H9 (cell line): ENCODE data around the gene YPEL1. TPM values are rescaled to one million over a fixed set of nuclear protein-coding genes. Genes with fewer than 3 reads are reported as not detected.
A peak's percentile ranks its signal among the peaks of the same experiment; 100 is the strongest.

Source experiments
- DNase-seq: peaks from one replicate; pipeline ENCODE4 v3.0.0-alpha.2; 2017
- H2AFZ ChIP-seq: one replicate; pipeline ENCODE4 v1.6.1; 2013; ENCODE audit warnings: mild to moderate bottlenecking, low read length, control low read depth, moderate library complexity
- H2AK5ac ChIP-seq: 2 replicates; pipeline ENCODE4 v1.6.1; 2013; ENCODE audit warnings: low read length, control low read depth, mixed read lengths; ENCODE audit not compliant: insufficient read length
- H2BK120ac ChIP-seq: one replicate; pipeline ENCODE4 v1.6.1; 2013; ENCODE audit warnings: low read depth, mild to moderate bottlenecking, low read length, control low read depth, inconsistent platforms; ENCODE audit not compliant: poor library complexity, severe bottlenecking
- H2BK12ac ChIP-seq: 2 replicates; pipeline ENCODE4 v1.6.1; 2013; ENCODE audit warnings: low read length, control low read depth, mixed read lengths, low read depth; ENCODE audit not compliant: insufficient read length
- H2BK15ac ChIP-seq: 2 replicates; pipeline ENCODE4 v1.6.1; 2013; ENCODE audit warnings: low read depth, low read length, control low read depth
- H2BK20ac ChIP-seq: one replicate; pipeline ENCODE4 v1.6.1; 2013; ENCODE audit warnings: low read depth, mild to moderate bottlenecking, low read length, control low read depth, inconsistent platforms; ENCODE audit not compliant: poor library complexity, severe bottlenecking
- H2BK5ac ChIP-seq: 2 replicates; pipeline ENCODE4 v1.6.1; 2013; ENCODE audit warnings: low read length, control low read depth, mixed read lengths; ENCODE audit not compliant: insufficient read length
- H3K14ac ChIP-seq: 2 replicates; pipeline ENCODE4 v1.6.1; 2013; ENCODE audit warnings: low read length, control low read depth; ENCODE audit not compliant: insufficient read depth
- H3K18ac ChIP-seq: 2 replicates; pipeline ENCODE4 v1.6.1; 2013; ENCODE audit warnings: low read depth, mild to moderate bottlenecking, mixed read lengths, low read length, control low read depth; ENCODE audit not compliant: insufficient read length
- H3K23ac ChIP-seq: 2 replicates; pipeline ENCODE4 v1.6.1; 2013; ENCODE audit warnings: low read length, control low read depth, mixed read lengths, low read depth; ENCODE audit not compliant: insufficient read length
- H3K23me2 ChIP-seq: 2 replicates; pipeline ENCODE4 v1.6.1; 2013; ENCODE audit warnings: low read depth, mild to moderate bottlenecking, mixed read lengths, low read length, control low read depth; ENCODE audit not compliant: insufficient read length, poor library complexity, severe bottlenecking
- H3K27ac ChIP-seq: 2 replicates; pipeline ENCODE4 v1.5.1; 2013; ENCODE audit warnings: low read length, control low read depth, mixed read lengths, low read depth; ENCODE audit not compliant: insufficient read length
- H3K27me3 ChIP-seq: 2 replicates; pipeline ENCODE4 v1.6.1; 2013; ENCODE audit warnings: low read length, control low read depth, inconsistent platforms; ENCODE audit not compliant: insufficient read depth
- H3K4ac ChIP-seq: 2 replicates; pipeline ENCODE4 v1.6.1; 2013; ENCODE audit warnings: low read depth, mild to moderate bottlenecking, control low read depth, inconsistent platforms, low read length, moderate library complexity
- H3K4me1 ChIP-seq: 2 replicates; pipeline ENCODE4 v1.6.1; 2013; ENCODE audit warnings: low read length, control low read depth, inconsistent platforms; ENCODE audit not compliant: insufficient read depth
- H3K4me2 ChIP-seq: 2 replicates; pipeline ENCODE4 v1.6.1; 2013; ENCODE audit warnings: low read length, control low read depth, mixed read lengths; ENCODE audit not compliant: insufficient read length, insufficient read depth
- H3K56ac ChIP-seq: 2 replicates; pipeline ENCODE4 v1.6.1; 2013; ENCODE audit warnings: low read depth, mild to moderate bottlenecking, mixed read lengths, low read length, control low read depth; ENCODE audit not compliant: insufficient read length
- H3K79me1 ChIP-seq: 2 replicates; pipeline ENCODE4 v1.6.1; 2013; ENCODE audit warnings: low read depth, mild to moderate bottlenecking, moderate library complexity, low read length, control low read depth, inconsistent platforms; ENCODE audit not compliant: insufficient read depth, poor library complexity, severe bottlenecking
- H3K79me2 ChIP-seq: 2 replicates; pipeline ENCODE4 v1.6.1; 2013; ENCODE audit warnings: low read length, control low read depth, inconsistent platforms; ENCODE audit not compliant: insufficient read depth
- H3K9ac ChIP-seq: 2 replicates; pipeline ENCODE4 v1.6.1; 2013; ENCODE audit warnings: low read length, control low read depth, mixed read lengths; ENCODE audit not compliant: insufficient read length; ENCODE audit errors: extremely low read depth
- H3K9me3 ChIP-seq: one replicate; pipeline ENCODE4 v1.6.1; 2013; ENCODE audit warnings: low read depth, low read length, inconsistent platforms; ENCODE audit not compliant: control insufficient read depth
- H3T11ph ChIP-seq: one replicate; pipeline ENCODE4 v1.6.1; 2013; ENCODE audit warnings: mild to moderate bottlenecking, low read length, control low read depth, inconsistent platforms
- H4K20me1 ChIP-seq: one replicate; pipeline ENCODE4 v1.6.1; 2013; ENCODE audit not compliant: control insufficient read depth, insufficient read length, insufficient read depth
- H4K5ac ChIP-seq: 2 replicates; pipeline ENCODE4 v1.6.1; 2013; ENCODE audit warnings: low read depth, mild to moderate bottlenecking, mixed read lengths, low read length, control low read depth; ENCODE audit not compliant: insufficient read length
- H4K8ac ChIP-seq: replicated peaks from 2 replicates; pipeline ENCODE4 v1.6.1; 2013; ENCODE audit warnings: low read length, control low read depth, mixed read lengths, low read depth; ENCODE audit not compliant: insufficient read length
- H4K91ac ChIP-seq: 2 replicates; pipeline ENCODE4 v1.6.1; 2013; ENCODE audit warnings: low read depth, mild to moderate bottlenecking, moderate library complexity, mixed read lengths, low read length, control low read depth; ENCODE audit not compliant: insufficient read length
- H3K27ac Mint-ChIP-seq, 3 experiments: 2 replicates in 2 of 3; 3 replicates in 1 of 3; pipeline ENCODE4 v1.8.0; 2020 to 2021; ENCODE audit warnings: mixed read lengths in 3 of 3, mild to moderate bottlenecking in 1 of 3, moderate library complexity in 1 of 3
- H3K27me3 Mint-ChIP-seq: 2 replicates; pipeline ENCODE4 v1.8.0; 2021; ENCODE audit warnings: low read depth, mild to moderate bottlenecking, moderate library complexity, mixed read lengths
- H3K36me3 Mint-ChIP-seq, 3 experiments: 2 replicates in 2 of 3; 3 replicates in 1 of 3; pipeline ENCODE4 v1.8.0; 2020 to 2021; ENCODE audit warnings: low read depth in 3 of 3, mixed read lengths in 3 of 3; ENCODE audit not compliant: insufficient read depth in 1 of 3
- H3K4me1 Mint-ChIP-seq, 2 experiments: 2 replicates each; pipeline ENCODE4 v1.8.0; 2020; ENCODE audit warnings: mixed read lengths in 2 of 2
- H3K4me3 Mint-ChIP-seq, 2 experiments: 2 replicates in 1 of 2; 3 replicates in 1 of 2; pipeline ENCODE4 v1.8.0; 2020 to 2021; ENCODE audit warnings: mild to moderate bottlenecking in 2 of 2, mixed read lengths in 2 of 2, moderate library complexity in 1 of 2
- H3K9me3 Mint-ChIP-seq, 2 experiments: 2 replicates in 1 of 2; 3 replicates in 1 of 2; pipeline ENCODE4 v1.8.0; 2020; ENCODE audit warnings: mild to moderate bottlenecking in 2 of 2, mixed read lengths in 2 of 2, moderate library complexity in 1 of 2
- CTCF ChIP-seq: fragments of 200-600 bp; sonication (generic); conservative IDR thresholded peaks from 3 replicates; pipeline ENCODE4 v1.8.0; 2021; ENCODE audit warnings: antibody characterized with exemption, mild to moderate bottlenecking
- WGBS: extraction: QIAGEN DNeasy Blood & Tissue Kit; methylation state at CpG from one replicate; pipeline ENCODE4 v1.1.7; 2013; ENCODE audit warnings: missing lambda C conversion rate, low lambda C conversion rate, mixed read lengths; ENCODE audit not compliant: insufficient read length; ENCODE audit errors: extremely low coverage; 5-methylcytosine and 5-hydroxymethylcytosine counted together
- total RNA-seq: library from RNA; stranded (reverse); gene quantifications from 2 replicates; pipeline ENCODE4 v1.2.1, GENCODE V29; 2021

YPEL1 gene
- total RNA-seq, 1 experiment from 2014 or later, result 5.4 TPM

DNA sequence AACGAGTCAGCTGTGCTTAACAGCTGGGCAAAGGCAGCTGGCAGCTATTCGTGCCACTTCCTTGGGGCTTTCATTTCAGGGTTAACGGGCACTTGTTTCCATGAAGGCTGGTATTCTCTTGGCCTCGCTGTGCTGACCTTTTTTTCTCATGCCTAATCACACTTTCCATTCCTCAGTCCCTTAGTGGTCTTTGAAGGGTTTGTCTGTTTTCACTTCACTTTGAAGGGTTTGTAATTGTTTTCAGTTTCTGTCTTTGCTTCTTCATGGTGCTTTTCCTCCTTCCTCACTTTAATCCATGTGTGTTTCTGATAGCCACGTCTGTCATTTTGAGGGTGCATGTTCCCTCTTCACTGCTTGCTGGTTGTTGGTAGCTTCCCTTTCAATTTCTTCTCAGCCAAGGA lies 45.2 kb downstream of the YPEL1 start:
- Histone ChIP-seq H2BK120ac (no peak overlapping the region), H2AFZ (no peak overlapping the region), H2BK15ac (no peak overlapping the region), H3K23me2 (no peaks in the 10 kb centered on the region), H3K9ac (no peak overlapping the region), H4K5ac (no peak overlapping the region), H3K4me1 (no peaks in the 10 kb centered on the region), H2BK12ac (no peak overlapping the region), H3K4ac (no peak overlapping the region), H2BK5ac (no peak overlapping the region), H3K56ac (no peak overlapping the region), H3K18ac (no peak overlapping the region), H3K27ac (no peak overlapping the region), H3K79me2 (no peaks in the 10 kb centered on the region), H3K9me3 (no peaks in the 10 kb centered on the region), H2BK20ac (no peak overlapping the region), H4K8ac (no peak overlapping the region), H3T11ph (no peak overlapping the region), H3K14ac (no peak overlapping the region), H3K79me1 (no peaks in the 10 kb centered on the region), H3K27me3 (no peaks in the 10 kb centered on the region), H3K23ac (no peak overlapping the region), H2AK5ac (no peak overlapping the region), H4K91ac (no peak overlapping the region), H4K20me1 (no peaks in the 10 kb centered on the region), H3K4me2 (no peak overlapping the region)
- Mint-ChIP-seq H3K27ac (0 out of 7 replicates have a peak overlapping the region, but pooled peaks of 1 of the 3 experiments have one; percentile 10), H3K36me3 (peaks cover 10 to 27% (median 23%) of the 10 kb centered on the region in 3 experiments; a peak in 6 of 7 replicates), H3K4me1 (no peaks in the 10 kb centered on the region), H3K4me3 (no peak overlapping the region), H3K27me3 (no peaks in the 10 kb centered on the region), H3K9me3 (no peaks in the 10 kb centered on the region)
- DNase-seq, result no peak
- no peak for TF ChIP-seq CTCF
- no CpG with 5 or more reads among the region's 5 CpGs for WGBS
